DOHH2 (cell line): ENCODE results near the gene LRP11.

Experiments used
- CTCF ChIP-seq: fragments of 200-600 bp; sonication (generic); IDR thresholded peaks from one replicate; pipeline ENCODE4 v1.5.1; 2014; ENCODE audit warnings: antibody characterized with exemption, mild to moderate bottlenecking, low read depth, low read length; ENCODE audit not compliant: poor library complexity, severe bottlenecking
- EZH2phosphoT487 ChIP-seq: fragments of 200-600 bp; sonication (generic); IDR thresholded peaks from 2 replicates; pipeline ENCODE4 v1.6.1; 2017; ENCODE audit warnings: borderline replicate concordance, mild to moderate bottlenecking, antibody characterized with exemption, low read length, moderate library complexity, mixed read lengths

GRCh38 chr6:149809798-149810197 is 54.4 kb downstream of the LRP11 start:
- TF ChIP-seq CTCF, result no peak
- TF ChIP-seq EZH2phosphoT487, result no peak
